Naive thymus-derived CD8-positive, alpha-beta T cell (primary cell): Measurements from ENCODE around the gene CATSPER4. TPM values are rescaled to one million over a fixed set of nuclear protein-coding genes. Genes with fewer than 3 reads are reported as not detected.
A peak's percentile ranks its signal among the peaks of the same experiment; 100 is the strongest.

Experiments used
- ATAC-seq, 2 donors: fragments of 150-1000 bp; cut with Tn5 transposase in 1 of 2; sonication (Bioruptor Pico), chemical (Tn5 transposase) in 1 of 2; 1 replicate in 1 of 2; 2 replicates in 1 of 2; pipeline ENCODE4 v1.10.0; 2021; ENCODE audit warnings: mild to moderate bottlenecking in 2 of 2, moderate library complexity in 2 of 2
- POLR2A ChIA-PET: fragments of 350-600 bp; sonication (Branson Sonifier 250); formaldehyde crosslinking; loops from one replicate; lab custom pipeline; 2021; ENCODE audit warnings: antibody characterized with exemption; lab: Charles Lee
- DNase-seq, 10 donors: peaks; one replicate each; pipeline versions ENCODE4 v3.0.0 to v3.0.0-alpha.2; 2020 to 2022
- H3K27ac Mint-ChIP-seq, 10 donors: one replicate each; pipeline ENCODE4 v1.8.0; 2020 to 2022; ENCODE audit warnings: mild to moderate bottlenecking in 10 of 10, mixed read lengths in 10 of 10, moderate library complexity in 4 of 10, inconsistent platforms in 1 of 10
- H3K27me3 Mint-ChIP-seq, 5 donors: one replicate each; pipeline ENCODE4 v1.8.0; 2021 to 2022; ENCODE audit warnings: mixed read lengths in 5 of 5
- H3K36me3 Mint-ChIP-seq, 3 donors: one replicate each; pipeline ENCODE4 v1.8.0; 2020 to 2022; ENCODE audit warnings: mixed read lengths in 3 of 3, mild to moderate bottlenecking in 2 of 3, inconsistent platforms in 1 of 3
- H3K4me1 Mint-ChIP-seq, 4 donors: one replicate each; pipeline ENCODE4 v1.8.0; 2021 to 2022; ENCODE audit warnings: mixed read lengths in 4 of 4
- H3K4me3 Mint-ChIP-seq, 10 donors: one replicate each; pipeline ENCODE4 v1.8.0; 2020 to 2022; ENCODE audit warnings: mild to moderate bottlenecking in 10 of 10, mixed read lengths in 10 of 10, moderate library complexity in 6 of 10, inconsistent platforms in 1 of 10
- H3K9me3 Mint-ChIP-seq, 9 donors: one replicate each; pipeline ENCODE4 v1.8.0; 2020 to 2022; ENCODE audit warnings: mixed read lengths in 9 of 9, mild to moderate bottlenecking in 3 of 9, inconsistent platforms in 1 of 9, moderate library complexity in 1 of 9
- polyA plus RNA-seq, 3 donors: library from polyadenylated mRNA; unstranded; fragments of 300-500 nt; fragmentation: Illumina TruSeq; gene quantifications; one replicate each; pipeline ENCODE4 v1.2.3, GENCODE V29; 2021
- total RNA-seq, 8 experiments: library from RNA in 2 of 8; stranded (reverse) in 2 of 8; gene quantifications; one replicate each; pipeline ENCODE4 v1.2.3 and lab custom pipeline; 2021 to 2026

CATSPER4 gene
- total and polyA plus RNA-seq, 5 experiments from 2014 or later, result not detected

GRCh38 chr1:26184086-26184485 lies 6.3 kb upstream of the CATSPER4 start:
- no peak for DNase-seq
- Mint-ChIP-seq H3K9me3 (no peaks in the 10 kb centered on the region), H3K27ac (no peak overlapping the region), H3K36me3 (peaks cover 0 to 2% (median 0%) of the 10 kb centered on the region in 3 donors), H3K4me1 (peaks cover 0 to 1% (median 0%) of the 10 kb centered on the region in 4 donors), H3K4me3 (no peak overlapping the region), H3K27me3 (no peaks in the 10 kb centered on the region)
- no peak for ATAC-seq
- POLR2A ChIA-PET, result interaction anchor here (1.0 kb wide), 1 partner anchor 17 kb away, joined by 3 read pairs; no protein-coding TSS in a partner anchor

DNA sequence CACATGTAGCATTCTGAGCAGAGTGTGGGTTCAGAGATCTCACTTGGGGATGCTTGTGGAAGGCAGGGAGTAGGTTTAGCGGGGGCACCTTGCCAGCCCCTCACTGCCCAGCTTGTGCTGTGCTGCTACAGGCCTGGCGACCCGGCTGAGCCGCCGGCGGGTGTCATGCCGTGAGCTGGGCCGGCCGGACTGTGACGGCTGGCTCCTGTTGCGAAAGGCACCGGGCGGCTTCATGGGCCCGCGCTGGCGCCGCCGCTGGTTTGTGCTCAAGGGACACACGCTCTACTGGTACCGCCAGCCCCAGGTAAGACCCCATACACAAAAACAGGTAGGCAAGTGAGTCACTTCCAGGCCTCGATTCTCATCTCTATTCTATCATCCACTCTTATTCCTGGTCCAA lies 5.5 kb upstream of the CATSPER4 start:
- Mint-ChIP-seq H3K9me3 (no peaks in the 10 kb centered on the region), H3K27ac (no peak overlapping the region), H3K36me3 (peaks cover 0 to 4% (median 0%) of the 10 kb centered on the region in 3 donors), H3K4me3 (no peak overlapping the region), H3K4me1 (peaks cover 0 to 1% (median 0%) of the 10 kb centered on the region in 4 donors), H3K27me3 (no peaks in the 10 kb centered on the region)
- DNase-seq, result no peak
- POLR2A ChIA-PET, result no interaction called here
- no peak for ATAC-seq

GRCh38 chr1:26187882-26188281 lies 2.5 kb upstream of the CATSPER4 start:
- Mint-ChIP-seq H3K27ac (no peak overlapping the region), H3K27me3 (no peaks in the 10 kb centered on the region), H3K9me3 (no peaks in the 10 kb centered on the region), H3K36me3 (peaks cover 0 to 2% (median 0%) of the 10 kb centered on the region in 3 donors), H3K4me3 (no peak overlapping the region), H3K4me1 (peaks cover 6 to 12% (median 6%) of the 10 kb centered on the region in 4 donors)
- no peak for ATAC-seq
- POLR2A ChIA-PET, result no interaction called here
- no peak for DNase-seq

DNA sequence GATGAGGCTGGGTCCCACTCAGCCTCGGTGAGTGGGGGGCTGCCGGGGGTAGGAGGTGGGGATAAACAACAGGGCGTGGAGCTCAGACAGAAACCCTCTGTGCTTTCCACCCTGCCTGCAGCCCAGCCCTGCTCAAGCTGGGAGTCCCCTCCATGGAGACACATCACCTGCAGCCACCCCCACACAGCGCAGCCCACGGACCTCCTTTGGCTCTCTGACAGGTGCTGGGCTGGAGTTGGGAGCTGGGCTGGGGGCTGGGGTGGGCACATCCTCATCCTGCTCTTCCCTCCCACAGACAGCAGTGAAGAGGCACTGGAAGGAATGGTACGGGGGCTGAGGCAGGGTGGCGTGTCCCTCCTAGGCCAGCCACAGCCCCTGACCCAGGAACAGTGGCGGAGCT lies 1.9 kb upstream of the CATSPER4 start:
- no peak overlapping the region for H3K27ac Mint-ChIP-seq
- H3K4me3 Mint-ChIP-seq, result no peak overlapping the region
- POLR2A ChIA-PET, result no interaction called here
- H3K27me3 Mint-ChIP-seq, result no peaks in the 10 kb centered on the region
- H3K4me1 Mint-ChIP-seq, result peaks cover 6 to 12% (median 7%) of the 10 kb centered on the region in 4 donors
- peaks cover 0 to 2% (median 0%) of the 10 kb centered on the region in 3 donors for H3K36me3 Mint-ChIP-seq
- DNase-seq, result no peak
- no peaks in the 10 kb centered on the region for H3K9me3 Mint-ChIP-seq
- ATAC-seq, result no peak

DNA sequence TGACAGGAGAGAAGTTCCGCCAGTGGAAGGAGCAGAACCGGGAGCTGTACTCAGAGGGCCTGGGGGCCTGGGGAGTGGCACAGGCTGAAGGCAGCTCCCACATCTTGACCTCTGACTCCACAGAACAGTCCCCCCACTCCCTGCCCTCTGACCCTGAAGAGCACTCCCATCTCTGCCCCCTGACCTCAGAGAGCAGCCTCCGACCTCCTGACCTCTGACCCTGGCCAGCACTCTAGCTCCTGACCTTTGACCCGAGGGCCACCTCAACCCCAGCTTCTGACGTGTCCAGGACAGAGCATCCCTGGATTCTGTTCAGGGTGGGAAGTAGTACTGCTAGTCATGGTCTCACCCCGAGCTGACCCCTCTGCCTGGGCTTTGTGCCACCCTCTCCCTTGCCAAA lies 1.1 kb upstream of the CATSPER4 start:
- no peaks in the 10 kb centered on the region for H3K27me3 Mint-ChIP-seq
- POLR2A ChIA-PET, result interaction anchor here (0.7 kb wide), 1 partner anchor 178 kb away, joined by 3 read pairs; no protein-coding TSS in a partner anchor
- H3K4me1 Mint-ChIP-seq, result peaks cover 6 to 12% (median 8%) of the 10 kb centered on the region in 4 donors
- H3K36me3 Mint-ChIP-seq, result peaks cover 0 to 2% (median 0%) of the 10 kb centered on the region in 3 donors
- DNase-seq (no peak), ATAC-seq (no peak)
- no peak overlapping the region for H3K4me3 Mint-ChIP-seq
- no peak overlapping the region for H3K27ac Mint-ChIP-seq
- H3K9me3 Mint-ChIP-seq, result no peaks in the 10 kb centered on the region

DNA sequence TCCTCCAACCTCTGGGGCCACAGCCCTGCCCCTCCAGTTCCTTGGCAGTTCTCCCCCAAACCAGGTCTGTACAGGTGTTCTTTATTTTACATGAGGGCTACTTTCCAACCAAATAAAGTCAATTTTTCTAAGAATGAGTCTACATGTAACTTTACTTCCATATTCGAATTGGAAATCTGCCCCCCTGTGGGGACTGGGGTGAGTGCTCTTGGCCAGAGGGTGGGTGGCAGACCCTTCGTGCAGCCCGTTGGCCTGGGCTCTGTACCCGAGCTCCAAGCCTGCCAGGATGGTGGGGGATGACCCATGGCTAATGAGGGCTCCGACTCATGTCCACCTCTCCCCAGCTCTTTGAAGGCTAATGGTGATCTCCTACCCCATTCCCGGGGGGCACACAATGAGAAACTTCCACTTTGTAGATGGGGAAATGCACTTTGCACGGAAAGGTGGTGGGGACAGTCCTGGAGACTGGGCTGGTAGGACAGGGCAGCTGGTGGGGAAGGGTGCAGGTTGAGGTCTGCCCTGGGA lies 589 bp upstream of the CATSPER4 start:
- DNase-seq (no peak), ATAC-seq (no peak)
- H3K9me3 Mint-ChIP-seq, result no peaks in the 10 kb centered on the region
- no peaks in the 10 kb centered on the region for H3K27me3 Mint-ChIP-seq
- peaks cover 6 to 12% (median 8%) of the 10 kb centered on the region in 4 donors for H3K4me1 Mint-ChIP-seq
- no peak overlapping the region for H3K4me3 Mint-ChIP-seq
- H3K27ac Mint-ChIP-seq, result no peak overlapping the region
- H3K36me3 Mint-ChIP-seq, result peaks cover 0 to 2% (median 0%) of the 10 kb centered on the region in 3 donors
- POLR2A ChIA-PET, result interaction anchor here (0.7 kb wide), 1 partner anchor 177 kb away, joined by 3 read pairs; no protein-coding TSS in a partner anchor

- Mint-ChIP-seq H3K4me3 (peak overlapping the region in 1 of 10 donors; percentile 19), H3K27me3 (no peaks in the 10 kb centered on the region), H3K4me1 (peaks cover 6 to 12% (median 8%) of the 10 kb centered on the region in 4 donors), H3K27ac (peak overlapping the region in 6 of 10 donors; percentile 6 to 84 (median 52)), H3K9me3 (no peaks in the 10 kb centered on the region), H3K36me3 (peaks cover 0 to 2% (median 0%) of the 10 kb centered on the region in 3 donors)
- POLR2A ChIA-PET, result interaction anchor here (0.6 to 0.7 kb wide), 2 partner anchors 21 to 232 kb away, joined by 4 to 5 read pairs; no protein-coding TSS in a partner anchor
- ATAC-seq (no peak), DNase-seq (no peak)
These were observed 1.3 kb downstream of the CATSPER4 start for GRCh38 chr1:26191739-26192138.

GRCh38 chr1:26195805-26196204 lies 5.4 kb downstream of the CATSPER4 start:
- peaks cover 6 to 18% (median 10%) of the 10 kb centered on the region in 4 donors for H3K4me1 Mint-ChIP-seq

DNA sequence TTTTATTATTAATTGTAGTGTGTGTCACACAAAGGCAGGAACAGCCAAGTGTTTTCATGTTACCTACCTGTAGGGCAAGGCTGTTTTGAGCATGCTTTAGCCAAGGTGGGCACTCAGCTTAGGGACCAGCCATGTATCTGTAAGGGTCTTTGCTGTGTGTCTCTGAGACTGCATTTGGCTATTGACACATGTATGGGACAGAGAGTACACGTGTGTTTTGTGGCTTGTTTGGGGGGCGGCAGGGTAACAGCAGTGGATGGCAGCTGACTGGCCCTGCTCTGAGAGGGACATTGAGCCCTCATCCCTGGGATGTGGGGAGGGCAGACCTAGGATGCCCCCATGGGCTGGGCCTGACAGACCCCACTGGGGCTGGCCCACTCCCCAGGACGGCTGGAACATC lies 6.9 kb downstream of the CATSPER4 start:
- Mint-ChIP-seq H3K27ac (peak overlapping the region in 1 of 10 donors; percentile 50), H3K36me3 (no peaks in the 10 kb centered on the region), H3K27me3 (peaks cover 0 to 1% (median 0%) of the 10 kb centered on the region in 5 donors), H3K4me1 (peaks cover 0 to 22% (median 16%) of the 10 kb centered on the region in 4 donors), H3K4me3 (no peak overlapping the region), H3K9me3 (no peaks in the 10 kb centered on the region)
- no peak for DNase-seq
- no peak for ATAC-seq
- POLR2A ChIA-PET, result interaction anchor here (0.6 to 0.8 kb wide), 3 partner anchors 18 to 653 kb away, joined by 3 to 5 read pairs (median 4); no protein-coding TSS in a partner anchor

More at GRCh38 chr1:26195805-26196204, 5.4 kb downstream of the CATSPER4 start:
- peaks cover 0 to 1% (median 0%) of the 10 kb centered on the region in 5 donors for H3K27me3 Mint-ChIP-seq
- H3K27ac Mint-ChIP-seq, result no peak overlapping the region
- POLR2A ChIA-PET, result interaction anchor here (0.7 kb wide), 1 partner anchor 102 kb away, joined by 5 read pairs; no protein-coding TSS in a partner anchor
- no peak overlapping the region for H3K4me3 Mint-ChIP-seq
- no peaks in the 10 kb centered on the region for H3K9me3 Mint-ChIP-seq
- ATAC-seq, result no peak
- no peak for DNase-seq
- H3K36me3 Mint-ChIP-seq, result no peaks in the 10 kb centered on the region

GRCh38 chr1:26197813-26198212 lies 7.4 kb downstream of the CATSPER4 start:
- H3K4me3 Mint-ChIP-seq, result peak overlapping the region in 1 of 10 donors; percentile 12
- no peaks in the 10 kb centered on the region for H3K36me3 Mint-ChIP-seq
- H3K9me3 Mint-ChIP-seq, result no peaks in the 10 kb centered on the region
- POLR2A ChIA-PET, result no interaction called here
- H3K27me3 Mint-ChIP-seq, result peaks cover 0 to 1% (median 0%) of the 10 kb centered on the region in 5 donors
- no peak overlapping the region for H3K27ac Mint-ChIP-seq
- peaks cover 3 to 27% (median 21%) of the 10 kb centered on the region in 4 donors for H3K4me1 Mint-ChIP-seq
- DNase-seq (no peak), ATAC-seq (no peak)

DNA sequence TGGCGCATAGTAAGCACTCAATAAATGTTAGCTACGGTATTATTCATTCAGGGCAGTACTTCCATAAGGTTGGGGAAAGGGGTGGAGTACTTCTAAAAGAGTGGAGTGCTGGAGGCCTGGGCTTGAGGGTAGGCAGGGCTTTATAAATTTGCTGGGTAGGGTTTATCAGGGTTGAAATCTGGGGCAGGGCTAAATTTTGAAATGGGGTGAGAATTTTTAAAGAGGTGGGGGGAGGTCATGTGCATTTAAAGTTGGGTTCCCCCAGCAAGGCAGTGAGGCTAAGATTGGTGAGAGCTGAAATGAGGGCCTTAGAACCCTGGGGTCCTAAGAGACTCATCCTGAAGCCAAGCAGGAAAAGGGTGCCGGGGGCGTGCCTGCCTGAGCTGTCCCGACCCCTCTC lies 10.0 kb downstream of the CATSPER4 start:
- Mint-ChIP-seq H3K4me3 (peak overlapping the region in 2 of 10 donors; percentile 1 to 28), H3K27me3 (peaks cover 0 to 2% (median 0%) of the 10 kb centered on the region in 5 donors), H3K36me3 (no peaks in the 10 kb centered on the region), H3K4me1 (peaks cover 3 to 30% (median 25%) of the 10 kb centered on the region in 4 donors), H3K9me3 (no peaks in the 10 kb centered on the region), H3K27ac (peak overlapping the region in 4 of 10 donors; percentile 84 to 96 (median 84))
- POLR2A ChIA-PET, result interaction anchor here (0.9 kb wide), 1 partner anchor 17 kb away, joined by 3 read pairs; no protein-coding TSS in a partner anchor
- no peak for DNase-seq
- no peak for ATAC-seq

DNA sequence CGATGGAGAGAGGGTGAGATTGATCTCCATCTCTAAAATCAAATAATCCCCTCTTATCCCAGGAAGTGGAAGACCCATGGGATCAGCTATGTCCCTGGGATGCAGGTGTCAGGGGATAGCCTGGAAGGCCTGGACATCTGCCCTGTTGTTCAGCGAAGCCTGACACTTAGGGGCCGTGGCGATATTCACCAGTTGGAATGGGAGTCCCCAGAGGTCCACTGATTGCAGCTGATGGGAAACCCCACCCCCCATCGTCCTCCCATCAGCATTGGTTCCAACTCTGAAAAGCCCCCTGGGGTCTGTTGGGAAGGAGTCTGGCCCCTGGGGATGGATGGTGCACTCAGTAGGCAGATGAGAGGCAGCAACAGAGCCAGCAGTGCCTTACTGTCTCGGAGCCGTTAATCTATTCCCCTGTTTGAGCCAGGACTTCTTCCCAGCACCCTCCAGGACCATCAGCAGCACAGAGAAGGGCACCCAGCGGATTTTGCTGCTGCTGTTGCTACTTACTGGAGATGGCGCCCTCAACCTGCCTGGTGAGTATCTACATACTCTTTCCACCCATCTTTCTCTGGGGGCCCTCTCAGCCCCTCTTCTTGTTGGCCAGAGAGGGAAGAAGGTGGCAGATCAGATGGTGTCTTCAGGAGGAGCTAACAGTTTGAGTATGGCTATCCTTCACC lies 13.4 kb downstream of the CATSPER4 start:
- no peak overlapping the region for H3K4me3 Mint-ChIP-seq
- POLR2A ChIA-PET, result interaction anchor here (1.2 to 1.4 kb wide), 2 partner anchors 30 to 34 kb away, joined by 3 read pairs; partner anchors contain the start of genes CEP85 and ZNF593
- no peaks in the 10 kb centered on the region for H3K36me3 Mint-ChIP-seq
- peaks cover 3 to 30% (median 25%) of the 10 kb centered on the region in 4 donors for H3K4me1 Mint-ChIP-seq
- no peaks in the 10 kb centered on the region for H3K9me3 Mint-ChIP-seq
- DNase-seq (no peak), ATAC-seq (no peak)
- H3K27ac Mint-ChIP-seq, result peak overlapping the region in 2 of 10 donors; percentile 84
- H3K27me3 Mint-ChIP-seq, result peaks cover 0 to 2% (median 0%) of the 10 kb centered on the region in 5 donors
